RPMI8226 (cell line): Measurements from ENCODE around the gene XPO6.
A peak's percentile ranks its signal among the peaks of the same experiment; 100 is the strongest.
"Not testable (repeated sequence)": the region's sequence is repeated elsewhere in the genome, so short reads cannot be mapped to it uniquely, and the experiment has no call there.

ENCODE experiments used
- DNase-seq: peaks from one replicate; pipeline ENCODE4 v3.0.0-alpha.2; 2015

The XPO6 gene

DNA sequence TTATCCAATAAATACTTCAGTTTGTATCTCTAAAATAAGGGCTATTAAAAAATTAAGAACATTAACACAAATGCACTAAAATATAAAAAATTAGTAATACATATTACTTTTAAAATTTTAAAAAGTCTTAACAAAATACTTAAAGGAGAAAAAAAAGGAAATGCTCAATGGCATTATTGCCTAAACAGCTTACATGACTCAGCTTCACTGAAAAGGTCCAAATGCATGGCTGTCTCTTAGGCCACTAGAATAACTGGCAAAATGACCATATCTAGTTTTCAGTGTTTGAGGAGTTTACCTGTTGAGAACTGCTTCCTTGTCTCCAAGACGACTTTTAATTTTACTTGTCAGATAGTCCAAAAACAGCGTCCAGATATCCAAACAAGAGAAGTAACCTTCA lies 66.0 kb downstream of the XPO6 start:
- no peak for DNase-seq

DNA sequence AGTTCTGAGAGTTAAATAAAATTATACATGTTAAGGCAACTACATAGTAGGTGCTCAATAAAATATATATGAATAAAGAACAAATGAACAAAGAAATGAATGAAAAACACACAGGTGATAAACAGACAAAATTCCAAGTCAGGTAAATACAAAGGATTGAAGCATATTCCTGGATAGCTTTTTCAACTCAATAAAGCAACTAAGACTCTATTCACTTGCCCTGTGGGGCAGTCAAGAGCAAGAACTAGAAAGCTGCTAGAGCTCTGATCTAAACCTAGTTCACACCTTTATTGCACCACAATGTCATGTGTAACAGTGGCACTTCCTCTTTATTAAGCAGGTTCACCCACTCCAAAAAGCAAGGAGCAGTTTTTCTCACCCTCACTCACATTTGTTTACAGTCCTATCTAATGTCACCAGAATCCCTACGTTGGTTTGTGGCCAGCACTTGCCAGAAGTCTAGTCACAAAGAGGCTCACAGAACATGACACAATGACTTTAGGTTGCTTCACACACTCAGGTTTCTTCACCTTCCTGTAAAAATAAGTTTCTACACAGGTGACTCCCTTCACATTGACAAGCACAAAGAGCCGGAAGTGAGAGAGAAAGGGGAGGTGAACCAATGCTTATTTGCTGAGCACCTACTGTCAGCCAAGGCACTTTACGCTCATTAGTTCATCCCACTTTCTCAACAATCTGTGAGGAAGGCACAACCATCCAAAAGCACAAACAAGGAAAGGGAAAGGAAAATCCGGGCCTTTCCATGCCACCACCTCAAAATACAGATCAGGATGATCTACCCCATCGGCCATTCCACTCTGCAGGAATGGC lies 70.8 kb downstream of the XPO6 start:
- peak; percentile 15 for DNase-seq

DNA sequence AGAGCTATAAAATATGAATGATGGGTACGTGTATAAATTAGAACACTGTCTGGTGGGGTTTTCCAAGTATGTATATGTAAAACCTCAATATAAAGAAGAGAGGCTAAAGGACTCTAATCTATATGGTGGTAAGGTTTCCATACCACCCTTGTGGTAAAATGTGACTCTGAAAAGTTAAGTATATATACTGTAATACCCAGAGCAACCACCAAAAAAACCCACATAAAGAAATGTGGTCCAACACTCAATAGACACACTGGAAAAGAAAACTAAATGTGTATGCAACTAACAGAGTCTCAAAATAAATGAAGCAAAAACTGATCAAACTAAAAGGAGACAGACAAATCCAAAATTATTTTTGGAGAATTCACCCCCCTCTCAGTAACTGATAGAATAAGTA lies 72.2 kb downstream of the XPO6 start:
- DNase-seq: no peak

DNA sequence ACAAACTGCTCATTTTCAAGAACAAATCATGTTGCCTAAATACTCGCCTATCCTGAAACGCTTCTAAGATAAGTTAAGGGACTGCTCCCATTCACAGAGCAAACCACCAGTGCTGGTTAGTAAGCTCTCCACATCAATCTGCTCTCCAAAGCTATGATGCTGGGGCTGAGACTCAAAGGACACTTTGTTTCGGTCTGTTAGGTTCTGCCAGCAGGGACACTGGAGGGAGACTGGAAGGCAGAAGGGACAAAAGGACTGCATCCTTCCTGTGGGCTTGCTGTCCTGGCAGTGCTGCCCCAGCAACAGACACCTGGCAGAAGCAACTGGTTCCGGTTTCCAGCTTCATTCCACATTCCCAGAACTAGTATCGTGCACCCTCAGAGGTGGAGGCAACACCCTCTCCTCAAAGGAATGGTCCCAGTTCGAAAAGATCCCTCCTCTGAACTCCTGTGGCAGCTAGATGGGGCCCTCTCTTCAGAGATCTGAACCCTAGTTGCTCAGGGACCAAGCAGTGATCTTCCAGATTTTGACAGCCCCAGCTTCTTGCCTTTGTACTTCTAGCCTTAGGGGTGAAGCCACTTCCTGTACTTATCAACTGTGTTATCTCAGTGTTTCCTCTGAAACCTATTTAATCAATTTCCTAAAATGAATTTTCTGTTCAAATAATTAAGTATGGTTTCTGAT lies 74.9 kb downstream of the XPO6 start:
- DNase-seq: no peak

DNA sequence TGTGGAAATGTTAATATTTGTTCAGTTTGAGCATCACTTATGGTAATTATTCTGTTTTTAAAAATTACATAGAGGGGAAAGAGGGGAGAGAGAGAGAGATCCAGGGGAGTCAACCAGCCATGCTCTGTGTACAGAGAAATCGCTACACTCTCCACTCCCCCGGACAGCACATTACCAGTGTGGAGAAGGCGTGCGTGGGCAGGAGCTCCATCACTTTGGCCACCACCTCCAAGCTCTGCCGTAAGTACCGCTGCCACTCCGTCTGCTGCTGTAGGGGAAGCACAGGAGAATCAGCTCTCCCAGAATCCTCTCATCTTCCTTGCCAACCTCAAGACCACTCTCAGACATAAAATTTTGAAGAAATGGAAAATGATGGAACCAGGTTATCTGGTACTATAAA lies 78.1 kb downstream of the XPO6 start:
- no peak for DNase-seq

DNA sequence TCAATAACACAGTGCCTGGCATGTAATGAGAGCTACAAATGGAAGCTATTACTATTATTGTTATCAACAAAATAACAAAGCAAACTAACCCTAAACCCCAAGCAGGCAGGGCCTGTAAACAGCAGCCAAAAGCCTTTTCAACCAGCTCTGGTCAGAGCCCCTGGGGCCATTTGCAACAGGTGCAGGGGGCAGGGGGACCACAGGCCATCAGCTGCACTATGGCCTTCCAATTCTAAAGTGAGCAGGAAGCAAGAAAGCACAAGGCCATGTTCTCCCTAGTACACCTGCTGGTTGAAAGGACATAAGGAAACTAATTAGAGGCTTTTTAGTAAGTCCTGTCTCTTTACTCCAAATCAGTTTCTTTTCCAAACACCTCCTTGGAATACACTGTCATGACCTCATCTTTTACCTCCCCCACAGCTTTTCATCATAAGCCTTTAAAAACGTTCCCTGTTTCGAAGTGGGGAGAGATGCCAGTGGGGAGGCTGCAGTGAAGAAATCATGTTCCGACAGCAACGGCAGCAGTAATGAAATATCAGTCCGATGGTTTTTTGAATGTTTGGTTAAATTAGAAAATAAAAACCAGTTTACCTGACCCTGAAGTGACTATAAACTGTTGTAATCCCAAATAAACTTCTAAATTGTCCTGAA lies 79.9 kb downstream of the XPO6 start:
- no peak for DNase-seq

DNA sequence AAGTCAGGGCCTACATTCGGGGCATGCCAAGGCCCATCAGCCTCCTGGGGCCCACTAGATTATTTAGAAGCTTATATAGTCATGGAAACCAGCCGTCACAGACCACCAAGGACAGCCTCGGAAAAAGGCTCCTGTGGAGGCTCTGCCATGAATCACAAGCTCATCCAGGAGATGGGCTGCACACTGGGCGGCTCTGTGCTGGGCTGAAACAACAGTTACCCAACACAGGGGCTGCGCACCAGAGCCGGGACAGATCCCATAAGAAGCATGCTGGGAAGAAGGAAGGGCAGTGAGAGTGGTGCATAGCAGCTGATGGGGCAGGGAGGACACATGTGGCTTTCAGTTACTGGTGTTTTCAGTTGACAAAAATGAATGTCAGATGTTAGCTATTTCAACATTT lies 80.6 kb downstream of the XPO6 start:
- no peak for DNase-seq

DNA sequence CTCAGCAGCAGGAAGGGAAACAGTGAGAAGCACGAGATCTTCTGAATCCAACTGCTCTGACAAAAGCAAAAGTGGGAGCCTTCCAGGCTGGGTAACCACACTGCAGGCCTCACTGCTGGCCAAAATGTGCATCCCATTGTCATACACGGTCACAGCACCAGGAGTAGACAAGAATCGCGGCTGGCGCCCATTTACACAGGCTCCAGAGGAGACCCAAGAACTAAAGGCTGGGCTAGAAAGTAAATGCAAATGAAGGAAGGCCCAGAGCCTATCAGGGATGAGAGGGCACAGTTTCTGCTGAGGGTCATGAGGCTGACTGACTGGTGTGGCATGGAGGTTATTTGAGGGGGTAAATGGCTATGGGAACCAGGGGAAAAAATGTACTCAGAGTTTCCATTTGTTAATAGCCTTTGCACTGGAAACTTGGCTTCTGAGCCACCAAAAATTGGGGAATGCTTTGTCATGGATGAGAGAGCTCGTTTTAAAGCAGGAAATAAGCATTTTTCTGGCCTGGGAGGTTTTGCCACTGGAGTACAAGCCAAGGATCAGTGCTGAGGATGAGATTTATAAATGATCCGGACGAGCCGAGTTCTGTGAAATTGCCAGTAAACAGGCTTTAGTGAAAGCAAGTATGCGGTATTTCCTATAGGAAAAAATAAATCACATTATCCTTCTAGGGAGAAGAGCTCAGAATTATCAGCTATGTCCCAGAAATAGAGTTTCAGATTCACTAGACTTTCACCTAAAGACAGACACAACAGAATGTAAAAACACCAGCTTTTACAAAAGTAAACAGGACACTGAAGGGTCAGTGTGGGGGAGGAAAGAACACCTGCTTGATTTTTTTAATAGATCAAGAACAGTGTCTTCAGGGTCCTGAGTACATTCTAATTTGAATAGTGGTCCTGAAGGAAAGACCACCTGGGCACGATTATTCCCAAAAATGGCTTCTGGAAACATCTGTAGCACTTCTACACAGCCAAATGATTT lies 81.4 kb downstream of the XPO6 start:
- no peak for DNase-seq

DNA sequence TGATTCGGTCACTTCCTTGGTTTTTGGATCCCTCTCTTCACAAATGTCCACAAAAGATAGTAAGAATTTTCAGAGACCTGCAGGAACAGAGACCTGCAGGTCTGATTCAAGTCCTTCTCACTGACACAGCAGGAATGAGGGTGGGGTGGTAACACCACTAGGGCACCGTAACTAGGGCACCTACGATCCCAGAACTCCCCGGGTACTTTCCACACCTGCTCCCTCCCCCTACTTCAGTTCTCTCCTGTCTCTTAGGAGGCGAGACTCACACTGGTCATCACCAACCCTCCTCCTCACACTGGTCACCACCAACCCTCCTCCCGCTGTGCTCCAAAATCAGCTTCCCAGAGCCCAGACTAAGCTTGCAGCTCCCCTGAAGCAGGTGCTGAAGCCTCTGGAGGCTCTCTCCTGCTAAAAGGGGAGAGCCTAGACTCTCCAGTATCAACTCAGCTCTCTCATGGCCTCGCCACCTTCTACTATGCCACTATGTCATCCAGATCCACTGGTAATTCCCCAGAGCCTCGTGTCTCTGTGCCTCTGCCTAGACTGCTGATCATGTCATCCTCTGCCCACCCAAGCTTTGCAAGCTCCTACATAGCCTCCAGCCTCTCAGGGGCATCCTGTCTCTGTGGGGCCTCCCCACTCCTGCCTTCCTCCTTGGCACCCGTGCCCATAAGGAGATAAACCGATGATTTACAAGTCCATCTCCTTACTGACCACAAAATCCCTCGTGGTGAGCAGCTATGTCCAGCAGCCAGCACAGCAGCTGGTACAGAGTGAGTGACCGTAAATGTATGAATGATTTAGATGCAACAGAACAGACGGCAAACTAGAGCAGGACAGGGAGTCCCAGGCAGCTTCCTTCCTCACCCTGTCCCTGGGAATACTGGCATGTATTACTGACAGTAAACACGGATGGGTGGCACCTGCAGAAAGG lies 84.8 kb downstream of the XPO6 start:
- DNase-seq: no peak

DNA sequence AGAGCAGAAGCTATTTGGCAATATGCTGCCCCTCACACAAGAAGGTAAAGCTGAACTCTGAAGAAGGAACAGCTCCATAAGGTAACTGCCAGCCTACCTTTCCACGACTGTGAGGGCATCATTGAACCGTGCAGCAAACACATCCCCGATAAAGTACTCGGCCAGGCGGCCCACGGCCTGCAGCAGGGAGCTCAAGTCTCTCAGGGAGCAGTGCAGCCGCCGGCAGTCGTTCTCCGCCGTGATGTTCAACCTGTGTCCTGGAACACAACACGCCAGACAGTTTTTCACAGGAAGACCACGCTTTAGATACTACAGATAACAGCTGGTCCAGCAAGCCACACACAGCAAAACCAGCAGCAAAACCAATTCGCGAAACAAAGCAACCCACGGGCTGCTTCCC lies 86.2 kb downstream of the XPO6 start:
- DNase-seq: no peak

DNA sequence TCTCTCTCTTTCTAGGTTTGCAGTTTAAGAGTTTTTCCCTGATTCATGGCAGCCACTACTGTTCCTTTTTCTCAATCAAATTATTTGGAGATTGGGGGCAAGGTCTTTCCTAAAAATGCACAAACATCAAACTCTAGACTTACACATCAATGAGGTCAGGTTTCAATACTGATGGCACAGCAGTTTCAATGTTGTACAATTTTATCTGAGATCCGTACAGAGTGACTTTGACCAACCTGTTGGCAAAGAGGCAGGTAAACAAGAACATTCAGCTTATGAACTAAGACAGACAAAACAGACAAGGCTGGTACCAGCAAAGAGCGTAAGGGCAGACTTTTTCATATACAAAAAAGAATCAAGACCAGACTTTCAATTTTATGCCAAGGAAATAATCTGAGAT lies 90.2 kb downstream of the XPO6 start:
- no peak for DNase-seq

DNA sequence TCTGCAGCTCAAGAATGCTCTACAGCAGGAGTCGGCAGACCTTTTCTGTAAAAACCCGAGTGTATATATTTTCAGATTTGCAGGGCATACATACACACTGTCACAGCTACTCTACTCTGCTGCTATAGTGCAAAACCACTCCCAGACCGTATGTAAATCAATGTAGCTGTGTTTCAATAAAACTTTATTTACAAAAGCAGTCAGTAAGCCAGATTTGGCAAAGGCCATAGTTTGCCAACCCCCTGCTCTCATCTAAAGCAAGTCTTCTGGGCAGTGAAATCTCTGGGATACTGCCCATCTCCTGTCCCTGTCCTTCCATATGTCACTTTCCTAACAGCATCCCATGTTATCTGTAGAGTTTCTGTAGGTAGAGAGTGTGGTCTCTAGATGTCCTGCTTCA lies 91.0 kb downstream of the XPO6 start:
- no peak for DNase-seq

DNA sequence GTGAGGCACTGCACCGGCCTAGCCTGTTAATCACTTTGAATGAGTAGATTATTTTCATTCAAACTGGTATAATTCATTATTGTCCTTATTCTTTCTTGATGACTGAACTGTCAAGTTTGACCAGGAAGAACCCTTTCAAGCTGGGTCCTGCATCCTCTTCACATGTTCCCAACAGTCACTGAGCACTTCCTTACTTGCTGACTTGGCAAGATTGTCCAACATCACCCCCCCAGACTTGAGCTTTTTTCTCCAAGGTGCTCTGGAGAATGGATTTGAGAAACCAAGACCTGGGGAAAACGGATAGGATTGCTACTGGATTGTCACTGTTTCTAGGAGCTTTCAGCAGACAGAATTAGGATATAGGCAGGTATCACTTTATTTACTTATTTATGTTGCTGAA lies 93.1 kb downstream of the XPO6 start:
- DNase-seq: no peak

DNA sequence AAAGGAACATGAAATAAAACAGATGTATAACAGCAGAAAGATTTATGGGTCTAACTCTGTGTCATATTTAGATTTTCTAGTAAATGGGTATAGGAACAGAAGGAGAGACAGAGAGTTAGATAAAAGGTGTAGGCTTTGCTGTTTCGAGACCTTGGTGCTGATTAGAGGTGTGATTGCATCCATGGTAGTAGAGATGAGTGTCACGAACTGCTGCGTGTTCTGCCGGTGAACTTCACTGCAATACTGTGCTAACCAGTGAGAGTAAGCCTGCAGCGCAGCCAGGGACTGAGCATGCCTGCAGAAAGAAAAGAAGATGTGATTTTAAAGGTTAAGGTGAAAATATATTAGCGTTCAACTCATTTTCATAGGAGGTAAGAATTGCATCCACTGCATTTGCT lies 94.6 kb downstream of the XPO6 start:
- DNase-seq: no peak

DNA sequence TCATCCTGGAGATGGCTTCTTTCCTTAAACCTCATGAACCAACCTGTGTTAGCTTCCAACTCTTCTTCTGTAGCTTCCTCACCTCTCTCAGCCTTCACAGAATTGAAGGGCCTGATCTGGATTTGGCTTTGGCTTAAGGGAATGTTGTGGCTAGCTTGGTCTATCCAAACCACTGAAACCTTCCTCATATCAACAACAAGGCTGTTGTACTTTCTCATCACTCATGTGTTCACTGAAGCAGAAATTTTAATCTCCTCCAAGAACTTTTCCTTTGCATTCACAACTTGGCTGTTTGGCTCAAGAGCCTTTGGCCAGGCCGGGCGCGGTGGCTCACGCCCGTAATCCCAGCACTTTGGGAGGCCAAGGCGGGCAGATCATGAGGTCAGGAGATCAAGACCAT lies 95.9 kb downstream of the XPO6 start:
- not testable (repeated sequence) for DNase-seq

DNA sequence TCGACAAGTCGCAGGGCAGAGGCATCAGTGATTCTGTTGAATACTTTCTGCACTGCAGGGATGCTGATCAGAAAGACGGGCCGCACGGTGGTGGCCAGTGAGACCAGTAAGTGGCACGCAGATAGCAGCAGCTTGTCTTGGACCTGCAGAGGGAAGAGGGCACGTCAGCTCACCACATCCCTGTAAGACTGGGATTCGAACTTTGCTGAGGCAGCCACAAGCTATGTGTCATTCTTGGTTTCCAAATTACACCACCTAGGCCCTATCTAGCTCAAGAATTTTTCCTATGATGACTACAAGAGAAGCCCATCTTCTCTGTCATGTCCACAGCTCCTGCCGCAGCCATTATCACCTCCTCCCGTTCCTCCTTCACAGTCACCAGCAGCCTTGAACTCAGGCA lies 98.9 kb downstream of the XPO6 start:
- no peak for DNase-seq

DNA sequence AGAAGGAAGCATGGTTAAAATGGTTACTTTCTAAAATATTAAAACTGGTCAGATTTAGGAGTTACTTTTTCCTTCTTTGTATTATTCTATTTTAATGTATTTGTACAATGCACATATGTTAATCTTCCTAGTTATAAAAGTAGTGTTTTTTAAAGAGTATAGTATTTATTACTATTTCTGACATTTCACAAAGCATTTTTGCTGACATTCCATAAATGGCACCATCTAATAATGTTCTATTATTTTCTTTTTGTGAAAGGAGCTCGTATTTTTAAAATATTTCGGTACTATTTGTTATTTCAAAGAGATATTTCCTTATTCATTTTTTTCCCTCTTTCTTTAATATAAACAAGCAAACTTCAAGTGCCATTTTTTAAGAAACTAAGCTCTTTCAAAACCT lies 100.8 kb downstream of the XPO6 start:
- no peak for DNase-seq

DNA sequence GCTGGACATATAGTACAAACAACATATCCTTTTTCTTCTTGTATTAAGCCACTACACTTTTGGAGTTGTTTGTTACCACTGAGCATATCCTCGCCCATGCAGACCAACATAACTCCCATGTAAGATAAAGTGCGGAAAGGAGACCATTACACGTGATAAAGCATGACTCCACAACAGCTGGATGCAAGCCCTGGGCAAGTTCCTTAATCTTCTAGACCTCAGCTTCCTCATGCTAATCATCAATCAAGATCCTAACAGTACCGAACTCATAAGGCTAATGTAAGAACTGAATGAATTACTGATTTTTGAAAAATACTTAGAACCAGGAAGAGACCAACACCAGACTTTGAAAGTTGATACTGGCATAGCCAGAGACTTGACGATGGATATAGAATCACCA lies 101.3 kb downstream of the XPO6 start:
- no peak for DNase-seq

DNA sequence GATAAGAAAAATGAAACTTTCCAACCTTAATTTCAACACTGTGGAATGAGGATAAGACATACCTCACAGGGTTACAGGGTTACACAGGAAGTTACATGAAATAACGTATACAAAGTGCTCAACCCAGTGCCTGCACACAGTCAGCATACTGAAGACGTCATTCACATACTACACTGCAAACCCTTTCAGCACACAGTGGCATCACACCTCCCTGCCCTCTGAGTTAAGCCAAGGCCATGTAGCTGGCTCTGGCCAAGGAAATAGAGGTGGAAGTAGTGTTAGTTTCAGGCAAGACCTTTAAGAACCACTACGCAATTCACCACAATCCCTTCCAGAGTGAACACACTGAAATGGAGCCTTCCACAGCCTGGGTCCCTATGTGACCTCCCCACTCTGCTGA lies 101.7 kb downstream of the XPO6 start:
- no peak for DNase-seq

DNA sequence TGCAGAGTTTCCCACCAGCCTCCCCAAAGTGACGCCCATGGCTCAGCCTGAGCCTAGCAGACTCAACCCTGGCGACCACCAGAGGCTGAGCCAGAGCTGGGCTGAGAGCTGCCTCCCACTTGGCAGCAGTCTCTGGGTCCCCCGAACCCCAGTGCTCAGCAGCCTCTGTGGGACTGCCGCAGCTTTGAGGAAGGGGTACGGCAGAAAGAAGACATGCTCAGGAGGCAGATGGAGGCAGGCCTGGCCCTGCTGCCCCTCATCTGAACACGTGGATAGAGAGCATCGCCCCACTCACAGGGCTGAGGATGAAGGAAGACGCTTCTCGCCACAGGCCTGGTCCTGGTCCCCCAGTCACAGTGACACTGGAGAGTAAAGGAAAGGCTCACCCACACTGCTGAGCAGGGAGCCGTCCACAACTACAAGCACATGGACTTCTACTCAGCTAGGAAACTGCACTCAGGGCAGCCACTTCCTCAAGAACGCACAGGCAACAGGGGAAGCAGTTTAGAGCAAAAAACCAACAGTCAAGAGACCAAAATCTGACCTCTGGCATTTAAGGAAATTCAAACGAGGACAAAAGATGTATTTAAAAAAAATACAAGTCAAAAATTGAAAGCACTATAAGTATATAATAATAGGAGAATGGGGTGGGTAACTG lies 103.0 kb downstream of the XPO6 start:
- no peak for DNase-seq

DNA sequence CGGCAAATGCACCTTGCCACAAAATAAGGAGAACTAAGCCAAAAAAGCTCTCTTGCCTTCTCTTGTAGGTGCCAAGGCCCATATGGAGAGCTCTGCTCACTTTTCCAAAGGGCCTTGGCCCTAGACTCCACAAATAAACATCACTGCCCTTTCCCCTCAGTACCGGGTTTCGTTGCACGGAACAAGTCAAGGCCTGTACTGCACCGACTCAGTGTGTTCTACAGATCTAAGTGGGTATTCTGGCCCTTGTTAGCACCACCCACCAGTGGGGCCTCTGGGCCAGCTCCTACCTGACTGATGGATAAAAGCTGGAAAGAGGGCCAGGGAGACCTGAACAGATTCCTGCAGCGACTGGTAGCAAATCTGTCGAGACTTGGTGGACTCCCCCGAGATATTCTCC lies 104.5 kb downstream of the XPO6 start:
- no peak for DNase-seq
